SK-N-SH treated with all-trans-retinoic acid at 6 μM for 48 hours (cell line): Measurements from ENCODE around the gene AKAP6.

Experiments
- ATAC-seq: fragments of 200-7000 bp; cut with Tn5 transposase; 3 replicates; pipeline ENCODE4 v1.9.1; 2020; ENCODE audit warnings: mild to moderate bottlenecking, moderate library complexity
- ARNTL ChIP-seq: fragments of 450-650 bp; formaldehyde crosslinking; IDR thresholded peaks from 2 replicates; pipeline ENCODE4 v1.5.0; 2020; ENCODE audit warnings: low read depth, mild to moderate bottlenecking, moderate library complexity, borderline replicate concordance
- BACH2 ChIP-seq: fragments of 250-450 bp; sonication (Bioruptor Pico); IDR thresholded peaks from 2 replicates; pipeline ENCODE4 v1.9.0; 2021; ENCODE audit warnings: mild to moderate bottlenecking, borderline replicate concordance
- CSDC2 ChIP-seq: fragments of 250-450 bp; sonication (Bioruptor Pico); IDR thresholded peaks from 2 replicates; pipeline ENCODE4 v1.5.0; 2020; ENCODE audit warnings: mild to moderate bottlenecking, moderate library complexity
- ESRRG ChIP-seq: fragments of 250-450 bp; sonication (Bioruptor Pico); IDR thresholded peaks from 2 replicates; pipeline ENCODE4 v1.6.1; 2021; ENCODE audit warnings: mild to moderate bottlenecking
- GLIS3 ChIP-seq: fragments of 250-450 bp; sonication (Bioruptor Pico); IDR thresholded peaks from 2 replicates; pipeline ENCODE4 v1.5.0; 2020; ENCODE audit warnings: mild to moderate bottlenecking, moderate library complexity
- ISL1 ChIP-seq: fragments of 250-450 bp; sonication (Bioruptor Pico); IDR thresholded peaks from 2 replicates; pipeline ENCODE4 v2.1.2; 2022; ENCODE audit warnings: mild to moderate bottlenecking, moderate library complexity
- RARB ChIP-seq: fragments of 250-450 bp; sonication (Bioruptor Pico); IDR thresholded peaks from 2 replicates; pipeline ENCODE4 v1.8.0; 2021; ENCODE audit warnings: mild to moderate bottlenecking, moderate library complexity
- SNAI2 ChIP-seq: fragments of 250-450 bp; sonication (Bioruptor Pico); IDR thresholded peaks from 2 replicates; pipeline ENCODE4 v1.5.0; 2020; ENCODE audit warnings: mild to moderate bottlenecking, moderate library complexity
- TCF4 ChIP-seq: fragments of 250-450 bp; sonication (Bioruptor Pico); IDR thresholded peaks from 2 replicates; pipeline ENCODE4 v1.8.0; 2021; ENCODE audit warnings: mild to moderate bottlenecking, moderate library complexity, borderline replicate concordance
- ZFP3 ChIP-seq: fragments of 250-450 bp; sonication (Bioruptor Pico); IDR thresholded peaks from 2 replicates; pipeline ENCODE4 v1.5.0; 2020; ENCODE audit warnings: mild to moderate bottlenecking, moderate library complexity
- ZNF8 ChIP-seq: fragments of 450-650 bp; formaldehyde crosslinking; IDR thresholded peaks from 2 replicates; pipeline ENCODE4 v1.5.0; 2020; ENCODE audit warnings: mild to moderate bottlenecking, moderate library complexity
- TF ChIP-seq, protein P1 (sequence below): fragments of 250-450 bp; sonication (Bioruptor Pico); IDR thresholded peaks from 2 replicates; pipeline ENCODE4 v1.8.0; 2021; ENCODE audit warnings: low read depth, mild to moderate bottlenecking, moderate library complexity, borderline replicate concordance
- TF ChIP-seq, protein P2 (sequence below): fragments of 250-450 bp; sonication (Bioruptor Pico); IDR thresholded peaks from 2 replicates; pipeline ENCODE4 v1.5.1; 2020; ENCODE audit warnings: low read depth, mild to moderate bottlenecking, moderate library complexity
- TF ChIP-seq, protein P3 (sequence below): fragments of 250-450 bp; sonication (Bioruptor Pico); IDR thresholded peaks from 2 replicates; pipeline ENCODE4 v1.5.1; 2021; ENCODE audit warnings: mild to moderate bottlenecking, moderate library complexity
- TF ChIP-seq, protein P4 (sequence below): fragments of 250-450 bp; sonication (Bioruptor Pico); IDR thresholded peaks from 2 replicates; pipeline ENCODE4 v1.8.0; 2020; ENCODE audit warnings: mild to moderate bottlenecking, moderate library complexity, borderline replicate concordance

Gene AKAP6

DNA sequence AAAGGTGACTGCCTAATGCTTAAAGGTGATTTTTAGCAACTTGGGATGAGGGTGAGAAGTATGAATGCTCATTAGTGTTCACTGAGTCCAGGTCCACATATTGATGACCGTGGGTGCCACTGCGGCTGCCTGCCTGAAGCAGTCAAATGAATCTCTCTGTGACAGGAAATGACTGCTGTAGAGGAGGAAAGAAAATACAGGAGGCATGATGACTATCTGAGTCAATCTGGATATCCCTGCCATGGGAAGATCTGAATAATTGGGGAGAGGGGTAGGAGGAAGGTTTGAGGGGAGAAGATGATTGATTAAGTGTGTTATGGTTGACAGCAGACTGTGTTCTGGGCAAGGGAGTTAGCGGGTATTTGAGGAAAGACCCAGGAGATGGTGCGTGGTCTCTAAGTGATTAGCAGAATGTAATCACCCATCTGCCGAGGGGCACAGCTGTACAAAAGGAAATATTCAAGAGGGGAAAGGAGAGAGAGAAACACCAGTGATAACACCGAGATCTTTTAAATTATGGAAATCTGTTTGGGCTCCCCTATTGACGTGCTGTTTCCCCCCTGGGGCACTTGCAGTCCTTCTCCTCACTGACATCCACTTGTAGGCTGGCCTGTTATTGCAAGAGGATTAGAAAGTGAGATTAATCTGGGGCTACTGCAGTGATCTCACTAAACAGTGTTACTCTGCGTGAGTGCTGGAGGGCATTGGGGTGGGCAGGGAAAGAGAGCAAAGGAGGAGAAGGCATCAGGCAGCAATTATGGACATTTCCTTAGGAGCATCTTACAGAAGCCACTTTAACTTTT lies 97.7 kb downstream of the AKAP6 start:
- ATAC-seq: peak; percentile 75

DNA sequence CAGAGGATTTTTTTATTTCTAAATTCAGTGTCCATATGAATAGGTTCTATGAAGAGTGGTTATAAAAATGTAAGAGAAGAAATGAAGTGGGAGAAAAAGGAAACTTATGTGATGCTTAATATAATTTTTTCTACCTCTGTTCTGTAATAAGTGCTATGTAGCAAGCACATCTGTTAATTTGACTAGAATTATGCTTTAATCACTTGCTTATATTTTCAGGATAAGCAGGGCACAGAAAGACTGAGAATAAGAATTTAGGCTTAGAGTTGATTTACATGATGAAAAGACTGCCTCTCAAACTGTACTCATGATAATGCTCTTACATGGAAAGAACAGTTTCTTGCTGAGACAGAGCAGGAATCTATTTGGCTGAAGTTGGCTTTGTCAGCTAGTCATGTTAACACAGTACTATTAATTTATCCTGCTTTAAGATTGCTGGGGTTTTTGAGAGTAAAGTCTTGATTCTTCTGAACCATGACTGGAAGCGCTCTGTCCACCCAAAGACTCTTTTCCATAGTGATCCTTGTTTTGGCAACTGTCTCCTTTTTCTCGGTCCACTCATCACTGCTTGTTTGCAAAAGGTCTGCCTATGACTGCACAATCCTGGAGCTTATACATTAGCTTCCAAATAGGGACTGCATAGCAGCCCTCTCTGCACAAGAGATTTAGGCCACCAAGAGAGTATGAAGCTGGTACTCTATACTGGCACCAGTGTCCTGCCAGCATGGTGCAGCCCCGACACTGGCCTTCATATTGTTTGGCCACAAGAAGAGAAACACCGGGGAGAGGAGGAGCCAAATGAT lies 98.8 kb downstream of the AKAP6 start:
- no peak for TF ChIP-seq ZNF8 (CRISPR knock-in tag)
- TF ChIP-seq SNAI2 (CRISPR knock-in tag): 0 out of 2 replicates have a peak, but pooled peaks have one; percentile 9
- TF ChIP-seq RARB (CRISPR knock-in tag): no peak
- TF ChIP-seq ARNTL (CRISPR knock-in tag): no peak
- TF ChIP-seq, protein P1, sequence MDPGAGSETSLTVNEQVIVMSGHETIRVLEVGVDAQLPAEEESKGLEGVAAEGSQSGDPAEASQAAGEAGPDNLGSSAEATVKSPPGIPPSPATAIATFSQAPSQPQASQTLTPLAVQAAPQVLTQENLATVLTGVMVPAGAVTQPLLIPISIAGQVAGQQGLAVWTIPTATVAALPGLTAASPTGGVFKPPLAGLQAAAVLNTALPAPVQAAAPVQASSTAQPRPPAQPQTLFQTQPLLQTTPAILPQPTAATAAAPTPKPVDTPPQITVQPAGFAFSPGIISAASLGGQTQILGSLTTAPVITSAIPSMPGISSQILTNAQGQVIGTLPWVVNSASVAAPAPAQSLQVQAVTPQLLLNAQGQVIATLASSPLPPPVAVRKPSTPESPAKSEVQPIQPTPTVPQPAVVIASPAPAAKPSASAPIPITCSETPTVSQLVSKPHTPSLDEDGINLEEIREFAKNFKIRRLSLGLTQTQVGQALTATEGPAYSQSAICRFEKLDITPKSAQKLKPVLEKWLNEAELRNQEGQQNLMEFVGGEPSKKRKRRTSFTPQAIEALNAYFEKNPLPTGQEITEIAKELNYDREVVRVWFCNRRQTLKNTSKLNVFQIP: no peak
- TF ChIP-seq, all 23 proteins: peak for 1

More for the DNA sequence above, 97.7 kb downstream of the AKAP6 start:
- TF ChIP-seq ISL1 (CRISPR knock-in tag) (peak; percentile 28; the same call in 1 of the 2 replicates), ESRRG (CRISPR knock-in tag) (no peak), TCF4 (peak; percentile 13; the same call in 1 of the 2 replicates), BACH2 (CRISPR knock-in tag) (no peak), GLIS3 (CRISPR knock-in tag) (no peak), ZNF8 (CRISPR knock-in tag) (0 out of 2 replicates have a peak, but pooled peaks have one; percentile 8), CSDC2 (CRISPR knock-in tag) (peak; percentile 27; the same call in 1 of the 2 replicates)
- TF ChIP-seq, protein P2, sequence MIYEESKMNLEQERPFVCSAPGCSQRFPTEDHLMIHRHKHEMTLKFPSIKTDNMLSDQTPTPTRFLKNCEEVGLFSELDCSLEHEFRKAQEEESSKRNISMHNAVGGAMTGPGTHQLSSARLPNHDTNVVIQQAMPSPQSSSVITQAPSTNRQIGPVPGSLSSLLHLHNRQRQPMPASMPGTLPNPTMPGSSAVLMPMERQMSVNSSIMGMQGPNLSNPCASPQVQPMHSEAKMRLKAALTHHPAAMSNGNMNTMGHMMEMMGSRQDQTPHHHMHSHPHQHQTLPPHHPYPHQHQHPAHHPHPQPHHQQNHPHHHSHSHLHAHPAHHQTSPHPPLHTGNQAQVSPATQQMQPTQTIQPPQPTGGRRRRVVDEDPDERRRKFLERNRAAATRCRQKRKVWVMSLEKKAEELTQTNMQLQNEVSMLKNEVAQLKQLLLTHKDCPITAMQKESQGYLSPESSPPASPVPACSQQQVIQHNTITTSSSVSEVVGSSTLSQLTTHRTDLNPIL (CRISPR knock-in tag): 0 out of 2 replicates have a peak, but pooled peaks have one; percentile 5
- TF ChIP-seq, protein P3, sequence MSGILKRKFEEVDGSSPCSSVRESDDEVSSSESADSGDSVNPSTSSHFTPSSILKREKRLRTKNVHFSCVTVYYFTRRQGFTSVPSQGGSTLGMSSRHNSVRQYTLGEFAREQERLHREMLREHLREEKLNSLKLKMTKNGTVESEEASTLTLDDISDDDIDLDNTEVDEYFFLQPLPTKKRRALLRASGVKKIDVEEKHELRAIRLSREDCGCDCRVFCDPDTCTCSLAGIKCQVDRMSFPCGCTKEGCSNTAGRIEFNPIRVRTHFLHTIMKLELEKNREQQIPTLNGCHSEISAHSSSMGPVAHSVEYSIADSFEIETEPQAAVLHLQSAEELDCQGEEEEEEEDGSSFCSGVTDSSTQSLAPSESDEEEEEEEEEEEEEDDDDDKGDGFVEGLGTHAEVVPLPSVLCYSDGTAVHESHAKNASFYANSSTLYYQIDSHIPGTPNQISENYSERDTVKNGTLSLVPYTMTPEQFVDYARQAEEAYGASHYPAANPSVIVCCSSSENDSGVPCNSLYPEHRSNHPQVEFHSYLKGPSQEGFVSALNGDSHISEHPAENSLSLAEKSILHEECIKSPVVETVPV (CRISPR knock-in tag): no peak
- TF ChIP-seq, protein P4, sequence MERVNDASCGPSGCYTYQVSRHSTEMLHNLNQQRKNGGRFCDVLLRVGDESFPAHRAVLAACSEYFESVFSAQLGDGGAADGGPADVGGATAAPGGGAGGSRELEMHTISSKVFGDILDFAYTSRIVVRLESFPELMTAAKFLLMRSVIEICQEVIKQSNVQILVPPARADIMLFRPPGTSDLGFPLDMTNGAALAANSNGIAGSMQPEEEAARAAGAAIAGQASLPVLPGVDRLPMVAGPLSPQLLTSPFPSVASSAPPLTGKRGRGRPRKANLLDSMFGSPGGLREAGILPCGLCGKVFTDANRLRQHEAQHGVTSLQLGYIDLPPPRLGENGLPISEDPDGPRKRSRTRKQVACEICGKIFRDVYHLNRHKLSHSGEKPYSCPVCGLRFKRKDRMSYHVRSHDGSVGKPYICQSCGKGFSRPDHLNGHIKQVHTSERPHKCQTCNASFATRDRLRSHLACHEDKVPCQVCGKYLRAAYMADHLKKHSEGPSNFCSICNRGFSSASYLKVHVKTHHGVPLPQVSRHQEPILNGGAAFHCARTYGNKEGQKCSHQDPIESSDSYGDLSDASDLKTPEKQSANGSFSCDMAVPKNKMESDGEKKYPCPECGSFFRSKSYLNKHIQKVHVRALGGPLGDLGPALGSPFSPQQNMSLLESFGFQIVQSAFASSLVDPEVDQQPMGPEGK (CRISPR knock-in tag): no peak
- TF ChIP-seq, protein P1: no peak

DNA sequence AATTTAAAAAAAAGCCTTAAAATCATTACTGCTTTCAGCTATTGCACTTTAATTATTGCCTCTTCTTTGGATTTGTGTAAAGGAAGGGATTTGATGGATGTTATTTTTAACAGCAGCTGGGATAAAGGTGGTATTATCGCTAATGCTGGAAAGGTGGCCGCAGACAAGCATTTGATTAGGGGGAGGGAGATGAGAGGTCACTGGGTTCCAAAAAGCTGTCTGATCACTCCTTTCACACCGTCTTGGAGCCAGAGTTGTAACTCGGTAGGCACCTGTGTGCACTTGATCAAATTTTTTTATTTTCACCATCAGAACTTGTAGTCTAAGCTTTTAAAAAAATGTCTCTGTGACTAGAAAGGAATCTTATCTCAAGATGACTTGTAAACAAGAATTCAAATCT lies 99.8 kb downstream of the AKAP6 start:
- no peak for TF ChIP-seq SNAI2 (CRISPR knock-in tag)
- no peak for ATAC-seq

More for the DNA sequence above, 98.8 kb downstream of the AKAP6 start:
- peak; percentile 46 for ATAC-seq

DNA sequence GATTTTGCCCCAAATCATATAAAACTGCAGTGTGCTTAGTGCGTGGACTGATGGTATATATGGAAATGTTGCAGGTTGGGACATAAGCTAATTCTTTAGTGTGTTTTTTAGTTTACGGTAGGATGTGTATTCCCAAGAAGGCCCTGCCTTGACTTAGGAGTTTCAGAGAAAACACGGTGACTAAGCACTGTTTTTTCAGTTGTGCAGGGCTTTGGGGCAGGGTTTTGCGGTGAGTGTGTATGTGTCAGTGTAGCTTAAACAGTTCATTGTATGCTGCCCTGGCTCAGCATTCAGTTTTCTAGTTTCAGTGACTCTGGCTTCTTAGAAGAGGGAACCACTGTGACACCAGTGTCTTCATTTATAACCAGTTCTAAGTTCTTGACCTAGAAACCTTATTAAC lies 101.2 kb downstream of the AKAP6 start:
- peak; percentile 40; the same call in 2 of the 3 replicates for ATAC-seq
- TF ChIP-seq BACH2 (CRISPR knock-in tag) (no peak), SNAI2 (CRISPR knock-in tag) (peak; percentile 83; the same call in 1 of the 2 replicates), ZFP3 (CRISPR knock-in tag) (peak; percentile 85)
- TF ChIP-seq, all 23 proteins: peak for 2
